Left cardiac atrium (tissue), 4 donors: ENCODE results near the gene PRLHR. TPM values are rescaled to one million over a fixed set of nuclear protein-coding genes. Genes with fewer than 3 reads are reported as not detected.
"Not testable (repeated sequence)": the region's sequence is repeated elsewhere in the genome, so short reads cannot be mapped to it uniquely, and the experiment has no call there.

Experiments
- ATAC-seq, 2 donors: fragments of 200-7000 bp; cut with Tn5 transposase; one replicate each; pipeline ENCODE4 v1.9.1; 2020; ENCODE audit warnings: mild to moderate bottlenecking in 2 of 2, moderate library complexity in 2 of 2
- DNase-seq: peaks from one replicate; pipeline ENCODE4 v3.0.0-alpha.2; 2020
- intact Hi-C, 2 donors: fragments of 100-400 bp; cut with DNase I; formaldehyde crosslinking; loops; one replicate each; pipeline versions ENCODE4 v1.14.1 to v1.15.1; 2022 to 2023
- long read RNA-seq: library from polyadenylated mRNA; unstranded; transcript quantifications from one replicate; pipeline ENCODE4 v2.0.0, GENCODE V29; 2021
- total RNA-seq, 2 donors: library from RNA; stranded (reverse); fragmentation: NEBNext Ultra II Directional; extraction: Animal tissue kit (Norgen Biotek cat#: 25700); gene quantifications; one replicate each; pipeline ENCODE4 v1.2.1, GENCODE V29; 2021
- donor health status: DM: no; HTN: yes; CAD: no.
- donor health status: DM: no; HTN: yes; CAD: no; lungs with severe emphysema.
- donor health status: DM: yes; HTN: yes; CAD: no.
- donor health status: Dilated cardiomyopathy.

Gene PRLHR
- total RNA-seq = not detected
- long read RNA-seq = 0 reads

DNA sequence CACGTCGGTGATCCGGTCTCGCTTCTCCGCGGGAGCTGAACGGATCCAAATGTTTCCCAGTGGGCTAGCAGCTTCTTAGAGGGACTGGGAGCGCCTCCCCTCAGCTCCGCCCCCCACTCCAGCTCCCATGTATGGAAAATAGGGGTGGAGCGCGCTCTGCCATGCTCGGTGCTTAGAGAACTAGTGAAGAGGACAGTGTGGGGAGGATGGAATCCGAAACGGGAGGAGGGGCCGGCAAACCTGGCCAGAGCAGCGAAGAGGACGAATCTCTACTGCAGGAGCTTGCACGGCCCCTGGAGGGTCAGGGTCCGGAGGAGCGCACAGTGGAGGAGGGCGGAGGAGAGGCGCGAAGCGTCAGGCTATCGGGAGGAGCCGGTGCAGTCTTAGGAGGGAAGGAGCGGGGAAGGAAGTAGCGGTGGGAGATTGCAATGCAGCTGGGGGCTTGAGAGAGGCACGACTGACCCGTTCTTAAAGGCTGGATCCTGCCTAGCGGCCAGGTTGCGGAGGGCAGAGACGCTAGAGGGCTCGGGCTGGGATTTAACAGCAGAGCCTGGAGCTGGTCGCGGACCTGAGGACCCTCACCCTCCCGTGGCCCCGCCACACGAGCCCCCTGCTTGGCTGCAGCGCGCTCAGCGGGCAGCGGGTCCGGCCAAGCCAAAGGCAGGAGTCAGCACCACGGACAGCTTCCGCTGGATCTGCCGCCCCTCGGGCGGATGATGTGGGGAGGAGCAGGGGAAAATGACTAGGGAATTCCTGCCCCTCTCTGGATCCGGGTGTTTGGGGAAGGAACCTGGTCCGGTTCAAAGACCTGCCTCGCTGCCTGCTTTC is at the start of gene PRLHR:
PRLHR (minus strand) TSS at position 51 of the 828 bp plus-strand sequence. CDS start 404 bp downstream, outside the sequence.
- peak in 1 of 2 donors; percentile 29 for ATAC-seq
- peak; percentile 28 for DNase-seq
- intact Hi-C loops = no loop called here

DNA sequence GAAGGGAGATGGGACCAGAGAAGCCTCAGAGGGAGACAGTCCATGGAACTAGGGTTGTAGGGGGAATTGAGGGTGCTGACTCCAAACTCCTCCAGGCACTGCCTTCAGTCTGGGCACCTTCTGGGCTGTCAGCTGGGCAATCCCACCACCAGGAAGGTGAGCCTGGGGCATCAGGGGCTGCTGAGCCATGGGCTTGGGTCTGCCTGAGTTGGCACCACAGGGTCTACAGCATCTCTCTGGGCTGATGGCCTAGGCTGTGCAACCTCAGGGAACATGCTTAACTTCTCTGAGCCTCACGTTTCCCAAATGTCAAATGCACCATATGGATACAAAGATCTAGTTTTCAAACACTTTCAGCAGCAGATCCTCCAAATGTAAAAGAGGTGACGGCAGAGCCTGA is 46.8 kb upstream of the PRLHR start:
- no peak for ATAC-seq
- intact Hi-C loops = no loop called here
- DNase-seq = no peak

- intact Hi-C loops = no loop called here
- DNase-seq = no peak
- no peak for ATAC-seq
Measured at GRCh38 chr10:118638680-118639079, 43.2 kb upstream of the PRLHR start.

GRCh38 chr10:118635674-118636402 is 40.4 kb upstream of the PRLHR start:
- intact Hi-C loops = no loop called here
- no peak for DNase-seq
- ATAC-seq = no peak

DNA sequence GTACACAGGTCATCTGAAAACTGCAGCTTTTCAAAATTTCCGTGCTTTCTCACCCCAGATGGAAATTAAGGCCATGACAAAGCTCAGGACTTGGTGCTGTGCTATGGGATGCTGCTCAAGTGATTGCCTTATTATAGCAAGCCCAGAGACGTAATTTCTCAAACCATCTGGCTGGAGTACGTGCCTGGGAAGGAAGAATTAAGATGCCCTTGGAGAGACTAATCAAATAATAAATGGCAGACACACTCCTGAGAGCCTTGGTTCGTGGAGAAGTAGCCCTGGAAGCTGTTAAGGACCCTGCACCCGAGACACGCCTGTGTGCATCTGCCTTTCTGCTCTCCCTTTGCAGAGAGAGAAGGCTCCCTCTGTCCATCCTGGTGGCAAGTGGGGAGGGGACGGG is 38.3 kb upstream of the PRLHR start:
- intact Hi-C loops = no loop called here
- ATAC-seq (no peak), DNase-seq (no peak)

DNA sequence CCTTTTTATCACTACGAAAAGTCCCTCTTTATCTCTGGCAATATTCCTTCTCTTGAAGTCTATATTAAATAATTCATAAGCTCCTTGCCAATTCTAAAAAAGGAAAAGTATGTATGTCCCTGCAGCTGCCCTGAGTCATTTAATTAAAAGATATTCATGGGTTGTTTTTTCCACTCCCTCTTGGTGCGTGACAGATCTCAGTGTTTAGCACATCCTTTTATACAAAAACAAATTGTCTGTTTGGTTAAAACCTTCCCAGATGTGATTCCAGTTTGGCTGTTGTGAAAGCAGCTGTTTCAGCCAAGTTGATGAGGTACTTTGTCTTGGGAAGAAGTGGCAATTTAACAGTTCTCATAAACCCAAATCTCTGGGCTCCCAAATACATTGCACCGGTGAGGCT is 33.8 kb upstream of the PRLHR start:
- ATAC-seq = no peak
- no peak for DNase-seq
- intact Hi-C loops = no loop called here

DNA sequence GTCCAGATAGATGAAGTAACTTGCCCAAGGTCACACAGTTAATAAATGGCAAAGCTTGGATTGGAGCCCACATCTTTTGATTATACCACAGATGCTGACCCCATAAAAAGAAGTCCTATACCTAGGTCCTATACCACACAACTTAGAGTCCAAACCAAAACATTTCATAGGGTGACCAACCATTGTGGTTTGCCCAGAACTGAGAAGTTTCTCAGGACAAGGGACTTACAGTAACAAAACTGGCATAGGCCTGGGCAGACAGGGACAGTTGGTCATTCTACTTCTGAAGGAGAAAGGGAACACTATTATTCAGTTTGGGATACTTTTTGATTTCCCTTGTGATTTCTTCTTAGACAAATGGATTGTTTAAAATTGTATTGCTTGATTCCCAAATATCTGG is 32.9 kb upstream of the PRLHR start:
- ATAC-seq = no peak
- intact Hi-C loops = no loop called here
- DNase-seq = no peak

DNA sequence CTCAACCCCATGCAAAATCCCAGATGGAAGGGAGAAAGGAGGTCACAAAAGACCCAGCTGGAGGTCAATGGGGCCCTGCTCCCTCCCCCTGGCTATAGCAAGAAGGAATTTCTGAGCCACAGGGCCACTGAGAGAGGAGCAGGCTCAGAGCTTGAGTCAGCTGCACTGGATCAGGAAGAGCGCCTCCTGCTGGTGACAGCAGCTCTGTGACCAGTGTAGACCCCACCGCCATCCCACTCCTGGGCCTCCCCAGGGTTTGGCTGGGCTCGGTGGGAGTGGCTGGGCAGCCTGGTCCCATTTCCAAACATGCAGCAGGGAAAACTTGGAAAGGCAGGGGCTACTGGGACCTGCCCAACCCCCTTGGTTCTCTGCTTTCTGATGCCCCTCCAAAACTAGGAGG is 31.5 kb upstream of the PRLHR start:
- intact Hi-C loops = no loop called here
- DNase-seq = no peak
- ATAC-seq = no peak

DNA sequence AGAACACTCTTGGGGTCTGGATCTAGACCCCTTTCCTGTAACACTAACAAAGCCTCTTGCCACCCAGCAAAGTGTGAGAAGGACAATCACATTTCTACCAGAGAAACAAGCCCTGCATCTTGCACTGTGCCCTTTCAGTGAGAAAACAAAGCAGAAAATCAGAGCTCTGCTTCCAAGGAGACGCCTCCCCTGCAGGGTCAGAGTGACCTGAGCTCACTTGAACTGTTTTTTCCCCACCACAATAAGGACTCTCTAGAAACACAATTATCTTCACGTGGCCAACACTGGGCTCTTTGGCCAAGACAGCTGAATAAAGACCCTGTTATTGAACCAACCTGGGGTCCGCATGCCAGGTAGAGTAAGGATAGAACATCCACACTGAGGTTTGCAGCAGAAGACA is 30.1 kb upstream of the PRLHR start:
- intact Hi-C loops = no loop called here
- DNase-seq = no peak
- ATAC-seq = no peak

- ATAC-seq = no peak
- intact Hi-C loops = no loop called here
- no peak for DNase-seq
Measured at GRCh38 chr10:118624747-118625146, 29.3 kb upstream of the PRLHR start.

GRCh38 chr10:118621304-118621942 is 26.0 kb upstream of the PRLHR start:
- DNase-seq = no peak
- intact Hi-C loops = no loop called here
- no peak for ATAC-seq

GRCh38 chr10:118613863-118614262 is 18.4 kb upstream of the PRLHR start:
- DNase-seq, ATAC-seq, intact Hi-C loops: not testable (repeated sequence)

DNA sequence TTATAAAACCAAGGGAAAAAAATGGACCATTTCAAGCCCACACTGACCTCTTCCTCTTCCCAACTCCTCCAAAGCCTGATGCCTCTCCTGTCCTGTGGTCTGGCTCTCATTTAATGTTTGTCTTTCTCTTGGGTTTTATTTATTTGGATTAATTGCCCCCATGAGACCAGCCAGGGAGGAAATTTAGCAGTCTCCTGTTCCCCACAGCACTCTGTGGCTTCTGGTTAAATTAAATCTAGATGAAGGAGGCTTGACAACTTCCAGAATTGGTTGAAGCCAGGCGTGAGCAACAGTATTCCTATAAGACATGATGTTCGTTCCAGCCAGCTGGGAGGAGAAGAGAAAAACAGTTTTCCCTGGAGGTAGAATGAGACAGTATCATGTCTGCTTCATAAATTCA is 15.1 kb upstream of the PRLHR start:
- DNase-seq = no peak
- intact Hi-C loops = no loop called here
- ATAC-seq = no peak

- ATAC-seq = no peak
- no peak for DNase-seq
- intact Hi-C loops = no loop called here
Measured at GRCh38 chr10:118607768-118608354, 12.4 kb upstream of the PRLHR start.

DNA sequence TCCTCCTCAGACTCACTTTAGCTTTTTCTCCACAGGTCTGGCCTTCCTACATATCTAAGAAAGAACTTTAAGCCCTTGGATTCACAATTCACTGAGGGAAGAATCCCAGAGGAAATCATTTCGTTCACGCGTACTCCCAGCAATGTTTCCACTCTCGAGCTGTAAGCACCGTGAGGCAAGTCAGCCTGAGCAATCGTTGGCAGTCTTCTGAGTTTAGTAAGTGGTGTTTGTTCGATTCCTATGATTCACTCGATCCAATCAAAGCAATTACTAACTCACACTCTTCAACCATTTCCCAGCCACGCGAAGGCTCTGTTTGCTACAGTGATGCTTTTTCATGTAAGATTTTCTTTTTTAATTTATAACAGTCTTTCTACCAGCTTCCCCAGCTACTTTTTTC is 10.2 kb upstream of the PRLHR start:
- DNase-seq (no peak), ATAC-seq (no peak)
- intact Hi-C loops = no loop called here

DNA sequence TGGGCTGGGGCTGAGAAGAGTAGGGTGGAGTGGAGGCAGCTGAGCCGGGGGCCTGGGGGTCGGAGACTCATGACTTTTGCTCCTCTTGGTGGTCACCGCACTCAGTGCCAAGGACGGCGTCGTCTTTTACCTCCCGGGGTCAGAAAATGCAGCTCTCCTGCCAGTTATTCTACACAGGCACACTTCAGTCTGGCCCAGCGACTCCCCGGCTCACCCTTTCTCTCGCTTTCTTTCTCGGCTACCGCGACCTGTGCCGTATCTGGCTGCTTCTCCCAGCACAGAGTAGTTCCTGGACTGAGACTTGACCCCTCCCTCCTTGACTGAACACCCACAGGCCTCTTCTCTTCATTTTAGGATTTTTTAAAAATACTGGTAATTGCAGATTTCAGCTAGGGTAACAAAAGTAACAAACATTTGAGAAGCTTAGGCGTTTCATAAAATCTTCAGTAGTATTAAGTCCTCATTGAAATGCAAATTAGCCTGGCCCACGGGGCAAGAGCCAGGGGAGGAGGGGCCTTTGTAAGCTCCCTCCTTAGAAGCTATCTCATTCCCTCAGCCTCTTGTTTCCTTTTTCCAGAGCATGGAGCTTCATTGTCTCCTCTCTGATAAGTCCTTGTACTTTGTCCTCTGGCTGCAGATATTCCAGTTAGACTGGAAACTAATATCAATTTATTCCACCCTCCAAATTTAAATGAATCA is 1.1 kb upstream of the PRLHR start:
- intact Hi-C loops = no loop called here
- DNase-seq (no peak), ATAC-seq (no peak)

DNA sequence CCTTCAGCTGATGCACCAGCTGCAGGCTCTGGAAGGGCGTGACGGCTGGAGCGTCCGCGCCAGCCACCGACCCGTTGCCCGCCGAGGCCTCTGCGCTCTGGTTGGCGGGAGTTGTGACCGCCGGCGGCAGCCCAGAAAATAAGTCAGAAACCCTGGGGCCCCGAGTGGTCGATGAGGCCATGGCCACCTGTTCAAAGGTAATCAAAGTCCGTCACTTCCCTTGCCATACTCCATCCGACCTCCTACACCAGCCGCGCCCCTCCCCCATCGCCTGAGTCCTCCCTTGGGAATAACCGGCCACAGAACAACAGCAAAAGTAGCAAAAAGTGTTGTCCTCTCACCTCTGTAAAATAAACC is 406 bp downstream of the PRLHR start:
- no peak for DNase-seq
- intact Hi-C loops = no loop called here
- ATAC-seq = no peak

DNA sequence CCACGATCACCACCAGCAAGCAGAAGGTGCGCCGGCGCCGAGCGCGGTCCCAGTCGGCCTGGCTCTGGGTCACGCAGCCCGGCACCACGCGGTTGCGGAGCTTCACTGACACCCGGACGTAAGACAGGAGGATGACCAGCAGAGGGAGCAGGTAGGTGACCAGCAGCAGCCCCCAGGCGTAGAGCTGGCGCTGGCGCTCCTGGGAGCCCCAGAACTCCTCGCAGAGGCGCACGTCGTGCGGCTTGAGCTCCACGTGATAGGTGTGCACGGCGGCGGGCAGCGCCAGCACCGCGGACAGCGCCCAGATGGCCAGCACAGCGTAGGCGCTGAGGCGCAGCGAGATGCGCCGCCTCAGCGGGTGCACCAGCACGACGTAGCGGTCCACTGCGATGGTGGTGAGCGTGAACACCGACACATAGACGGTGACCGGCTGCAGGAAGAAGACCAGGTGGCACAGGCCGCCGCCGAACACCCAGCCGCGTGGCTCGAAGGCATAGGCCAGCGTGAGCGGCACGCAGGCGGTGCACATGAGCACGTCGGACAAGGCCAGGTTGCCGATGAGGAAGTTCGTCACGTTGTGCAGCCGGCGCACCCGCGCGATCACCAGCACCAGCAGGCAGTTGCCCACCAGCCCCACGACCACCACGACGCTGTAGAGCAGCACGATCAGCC is 920 bp downstream of the PRLHR start:
- intact Hi-C loops = no loop called here
- peak; percentile 76 to 79 for ATAC-seq
- peak; percentile 36 for DNase-seq
